Measurements from ENCODE around the gene DNHD1. TPM values are rescaled to one million over a fixed set of nuclear protein-coding genes. Genes with fewer than 3 reads are reported as not detected.

The DNHD1 gene
- total and polyA plus RNA-seq, 8 donors, result 1.9 to 11.2 (median 3.5) TPM

- WGBS, 2 donors, result 74 to 80% methylated on average over 18 to 19 of the region's 19 CpGs
- intact Hi-C loops (cut with DNase I), result loop anchor here in 1 of 3 donors (5.0 kb wide), 1 partner anchor 42 kb away; no protein-coding TSS in a partner anchor
- ATAC-seq, result peak; percentile 82 to 94 (median 86)
- H3K27me3 ChIP-seq, result no peaks in the 10 kb centered on the region
- no peak overlapping the region for H3K27ac ChIP-seq
- DNase-seq, result peak in 4 of 6 donors; percentile 37 to 72 (median 68)
- TF ChIP-seq CTCF (IDR thresholded peaks at IDR 0.05), result no peak
- H3K36me3 ChIP-seq, result no peaks in the 10 kb centered on the region
- FAIRE-seq, result no peak
- H3K4me1 ChIP-seq, result peaks cover 0 to 4% (median 3%) of the 10 kb centered on the region in 3 donors
- no peaks in the 10 kb centered on the region for H3K9me3 ChIP-seq
- no peak overlapping the region for H3K4me3 ChIP-seq
These were observed 48.1 kb downstream of the DNHD1 start for GRCh38 chr11:6544921-6545850.

GRCh38 chr11:6545917-6546605, 49.0 kb downstream of the DNHD1 start:
- Histone ChIP-seq H3K27ac (no peak overlapping the region), H3K9me3 (no peaks in the 10 kb centered on the region), H3K4me1 (peaks cover 0 to 4% (median 3%) of the 10 kb centered on the region in 3 donors), H3K36me3 (no peaks in the 10 kb centered on the region), H3K4me3 (no peak overlapping the region), H3K27me3 (no peaks in the 10 kb centered on the region)
- peak in 2 of 4 donors; percentile 47 to 56 for ATAC-seq
- peak in 2 of 6 donors; percentile 32 to 68 for DNase-seq
- FAIRE-seq, result no peak
- TF ChIP-seq CTCF (IDR thresholded peaks at IDR 0.05), result no peak
- intact Hi-C loops (cut with DNase I), result loop anchor here in 1 of 3 donors (5.0 kb wide), 1 partner anchor 41 kb away; no protein-coding TSS in a partner anchor
- 88 to 93% methylated on average over 14 of the region's 14 CpGs for WGBS, 2 donors

- H3K36me3 ChIP-seq, result no peaks in the 10 kb centered on the region
- DNase-seq (no peak), ATAC-seq (no peak), FAIRE-seq (no peak)
- no peaks in the 10 kb centered on the region for H3K9me3 ChIP-seq
- no peak overlapping the region for H3K27ac ChIP-seq
- TF ChIP-seq CTCF (IDR thresholded peaks at IDR 0.05), result no peak
- H3K4me1 ChIP-seq, result peaks cover 0 to 4% (median 3%) of the 10 kb centered on the region in 3 donors
- no peak overlapping the region for H3K4me3 ChIP-seq
- 97% methylated on average over 8 of the region's 8 CpGs for WGBS, 2 donors
- intact Hi-C loops (cut with DNase I), result loop anchor here in 1 of 3 donors (5.0 kb wide), 1 partner anchor 41 kb away; no protein-coding TSS in a partner anchor
- H3K27me3 ChIP-seq, result no peaks in the 10 kb centered on the region
These were observed 49.7 kb downstream of the DNHD1 start for GRCh38 chr11:6546735-6547134.

- Histone ChIP-seq H3K9me3 (no peaks in the 10 kb centered on the region), H3K36me3 (no peaks in the 10 kb centered on the region), H3K27me3 (no peaks in the 10 kb centered on the region), H3K27ac (no peak overlapping the region), H3K4me1 (peaks cover 0 to 4% (median 3%) of the 10 kb centered on the region in 3 donors), H3K4me3 (no peak overlapping the region)
- ATAC-seq, result no peak
- whole genome bisulfite sequencing, 2 donors, result 90 to 93% methylated on average over 6 of the region's 6 CpGs
- no peak for TF ChIP-seq CTCF (IDR thresholded peaks at IDR 0.05)
- intact Hi-C loops (cut with DNase I), result loop anchor here in 1 of 3 donors (5.0 kb wide), 1 partner anchor 40 kb away; no protein-coding TSS in a partner anchor
- DNase-seq, result no peak
- FAIRE-seq, result no peak
These were observed 50.1 kb downstream of the DNHD1 start for GRCh38 chr11:6547177-6547576.
